GM10248 (cell line): ENCODE results near the gene NDUFB10.

Experiments
- CTCF ChIA-PET: fragments of 300-600 bp; sonication (Branson Sonifier 250); formaldehyde crosslinking; extraction: SDS; loops from one replicate; lab custom pipeline; 2021; ENCODE audit warnings: antibody characterized with exemption; lab: Yijun Ruan, JAX
- POLR2A ChIA-PET: fragments of 350-650 bp; sonication (Branson Sonifier 250); formaldehyde crosslinking; extraction: SDS; loops from one replicate; lab custom pipeline; 2020; ENCODE audit warnings: antibody characterized with exemption; lab: Yijun Ruan, JAX
- DNase-seq: peaks from one replicate; pipeline ENCODE4 v3.0.0; 2012; ENCODE audit errors: extremely low spot score
- TF ChIP-seq, protein P1 (sequence below): IDR thresholded peaks from 2 replicates; pipeline ENCODE4 v1.5.1; 2012; ENCODE audit warnings: mild to moderate bottlenecking, low read depth; ENCODE audit errors: extremely low read depth, missing control alignments, control extremely low read depth

The NDUFB10 gene

DNA sequence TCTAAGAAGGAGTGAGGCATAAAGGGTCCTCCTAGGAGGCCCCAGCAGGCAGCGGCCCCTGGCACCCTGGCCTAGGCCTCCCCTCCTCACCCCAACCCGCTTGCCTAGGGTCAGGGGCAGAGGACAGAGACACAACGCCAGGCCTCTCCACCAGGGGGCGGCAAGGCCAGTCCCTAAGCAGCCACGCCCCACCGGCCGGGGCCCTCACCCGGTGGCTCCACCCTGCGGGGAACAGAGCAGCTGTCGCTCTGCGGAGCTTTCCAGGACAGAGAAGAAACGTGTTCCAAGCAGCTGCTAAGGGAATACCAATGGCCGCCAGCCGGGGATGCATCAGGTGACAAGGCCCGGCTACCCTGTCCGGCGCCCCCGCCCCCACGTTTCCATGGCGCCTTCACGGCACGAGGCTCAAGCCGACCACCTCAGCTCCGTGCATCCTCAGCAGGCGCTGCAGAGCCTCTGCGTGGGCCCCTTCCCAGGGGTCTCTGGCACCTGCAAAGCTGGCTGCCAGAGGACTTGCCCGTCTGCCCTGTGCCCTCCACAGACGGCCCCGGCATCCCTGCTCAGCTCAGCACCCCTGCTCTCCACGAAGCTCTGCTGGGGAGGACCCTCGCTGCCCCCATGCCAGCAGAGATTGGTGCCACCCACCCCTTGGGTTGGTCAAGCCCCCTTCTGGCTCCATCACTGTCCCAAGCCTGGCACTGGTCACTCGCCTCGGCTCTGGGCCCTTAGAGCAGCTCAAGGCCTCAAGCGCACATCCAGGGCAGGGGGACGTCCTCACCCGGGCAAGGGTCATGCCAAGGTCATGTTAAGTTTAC, 44.7 kb downstream of the NDUFB10 start:
- peak; percentile 93 for DNase-seq
- TF ChIP-seq, protein P1, sequence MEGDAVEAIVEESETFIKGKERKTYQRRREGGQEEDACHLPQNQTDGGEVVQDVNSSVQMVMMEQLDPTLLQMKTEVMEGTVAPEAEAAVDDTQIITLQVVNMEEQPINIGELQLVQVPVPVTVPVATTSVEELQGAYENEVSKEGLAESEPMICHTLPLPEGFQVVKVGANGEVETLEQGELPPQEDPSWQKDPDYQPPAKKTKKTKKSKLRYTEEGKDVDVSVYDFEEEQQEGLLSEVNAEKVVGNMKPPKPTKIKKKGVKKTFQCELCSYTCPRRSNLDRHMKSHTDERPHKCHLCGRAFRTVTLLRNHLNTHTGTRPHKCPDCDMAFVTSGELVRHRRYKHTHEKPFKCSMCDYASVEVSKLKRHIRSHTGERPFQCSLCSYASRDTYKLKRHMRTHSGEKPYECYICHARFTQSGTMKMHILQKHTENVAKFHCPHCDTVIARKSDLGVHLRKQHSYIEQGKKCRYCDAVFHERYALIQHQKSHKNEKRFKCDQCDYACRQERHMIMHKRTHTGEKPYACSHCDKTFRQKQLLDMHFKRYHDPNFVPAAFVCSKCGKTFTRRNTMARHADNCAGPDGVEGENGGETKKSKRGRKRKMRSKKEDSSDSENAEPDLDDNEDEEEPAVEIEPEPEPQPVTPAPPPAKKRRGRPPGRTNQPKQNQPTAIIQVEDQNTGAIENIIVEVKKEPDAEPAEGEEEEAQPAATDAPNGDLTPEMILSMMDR, result peak; percentile 90
- ChIA-PET CTCF (interaction anchor here (0.6 to 6.2 kb wide), 29 partner anchors 9 to 483 kb away, joined by 3 to 63 read pairs (median 5); partner anchors contain the start of genes ECI1, GFER, NOXO1 and NTHL1), POLR2A (interaction anchor here (1.1 to 1.8 kb wide), 2 partner anchors 39 to 151 kb away, joined by 5 to 12 read pairs; partner anchors contain the start of genes RPS2 and TRAF7)

DNA sequence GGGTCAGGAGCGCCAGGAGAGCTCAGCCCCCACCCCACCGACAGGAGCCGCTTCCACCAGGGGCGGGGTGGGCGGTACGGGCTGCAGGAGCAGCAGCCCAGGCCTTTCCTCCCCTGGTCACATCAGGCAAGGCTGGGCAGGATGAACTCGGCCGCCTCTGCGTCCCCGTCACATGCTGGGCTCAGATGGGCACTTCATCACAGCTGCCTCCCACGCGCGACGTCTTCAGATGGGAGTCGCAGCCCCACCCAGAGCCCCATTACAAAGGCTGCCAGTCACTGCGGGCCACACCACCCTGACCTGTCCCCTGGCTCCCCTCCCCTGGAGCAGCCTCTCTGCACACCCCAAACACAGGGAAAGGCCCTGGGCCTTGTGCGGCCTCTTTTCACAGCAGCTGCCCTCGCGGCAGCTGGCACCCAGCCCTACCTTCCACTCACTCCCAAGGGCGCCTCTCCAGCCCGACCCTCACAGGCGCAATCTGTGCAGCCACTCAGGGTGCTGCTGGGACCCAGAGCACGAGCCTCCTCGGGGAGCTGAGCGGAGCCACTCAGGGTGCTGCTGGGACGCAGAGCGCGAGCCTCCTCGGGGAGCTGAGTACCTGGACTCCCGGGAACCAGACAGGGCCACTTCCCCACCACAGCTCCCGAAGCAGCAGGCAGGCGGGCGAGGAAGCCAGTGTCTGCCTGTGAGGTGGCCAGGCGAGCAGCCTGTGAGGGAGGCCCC, 45.6 kb downstream of the NDUFB10 start:
- TF ChIP-seq, protein P1, result no peak
- no peak for DNase-seq
- CTCF ChIA-PET, result interaction anchor here (0.9 to 6.2 kb wide), 15 partner anchors 8 to 482 kb away, joined by 3 to 63 read pairs (median 12); partner anchors contain the start of genes GFER, PKD1, RAB26 and SYNGR3
- POLR2A ChIA-PET, result interaction anchor here (1.8 kb wide), 1 partner anchor 150 kb away, joined by 12 read pairs; the partner anchor contains the start of gene TRAF7

DNA sequence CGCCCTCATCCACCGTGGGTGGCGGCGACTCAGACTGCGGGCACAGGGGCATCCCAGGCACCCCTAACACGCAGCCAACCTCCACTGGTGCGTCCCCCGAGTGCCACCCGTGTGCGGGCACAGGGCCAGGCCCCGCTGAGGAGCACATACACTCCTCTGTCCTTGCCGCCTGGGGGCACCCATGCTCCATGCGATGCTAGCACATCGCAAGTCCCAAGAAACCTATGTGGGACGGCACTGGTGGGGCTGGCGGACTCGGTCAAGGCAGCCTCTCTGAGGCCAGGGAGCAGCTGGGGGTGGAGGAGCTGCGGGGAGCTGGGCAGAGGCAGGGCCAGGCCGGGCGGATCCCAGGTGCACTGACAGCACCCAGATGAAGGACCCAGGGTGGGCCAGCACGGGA, 46.3 kb downstream of the NDUFB10 start:
- ChIA-PET POLR2A (interaction anchor here (0.7 kb wide), 1 partner anchor 227 kb away, joined by 3 read pairs; no protein-coding TSS in a partner anchor), CTCF (interaction anchor here (1.3 to 6.2 kb wide), 7 partner anchors 9 to 147 kb away, joined by 3 to 63 read pairs (median 30); partner anchors contain the start of genes GFER, SYNGR3 and TRAF7)
- no peak for DNase-seq
- TF ChIP-seq, protein P1, result no peak

DNA sequence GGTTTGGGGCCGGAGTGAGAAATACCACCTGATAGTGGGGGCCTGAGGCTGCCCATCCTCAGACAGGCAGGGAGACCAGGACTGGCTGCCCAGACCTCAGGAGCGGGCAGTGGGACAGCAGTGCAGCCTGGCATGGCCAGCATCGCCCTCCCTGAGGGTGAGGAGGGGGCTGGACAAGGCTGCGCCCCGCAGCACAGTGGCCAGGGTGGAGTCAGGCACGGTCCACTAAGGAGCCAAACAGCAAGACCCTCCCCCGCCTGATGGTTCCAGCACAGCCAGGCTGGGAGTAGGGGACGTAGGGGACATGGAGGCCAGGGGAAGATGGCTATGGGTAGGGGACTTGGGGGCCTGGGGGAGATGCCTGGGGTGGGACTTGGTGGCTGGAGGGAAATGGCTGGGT, 47.0 kb downstream of the NDUFB10 start:
- ChIA-PET CTCF (interaction anchor here (1.5 to 6.2 kb wide), 4 partner anchors 13 to 147 kb away, joined by 3 to 63 read pairs (median 49); partner anchors contain the start of genes SYNGR3 and TRAF7), POLR2A (interaction anchor here (0.7 kb wide), 1 partner anchor 226 kb away, joined by 3 read pairs; no protein-coding TSS in a partner anchor)
- no peak for DNase-seq
- TF ChIP-seq, protein P1, result no peak

DNA sequence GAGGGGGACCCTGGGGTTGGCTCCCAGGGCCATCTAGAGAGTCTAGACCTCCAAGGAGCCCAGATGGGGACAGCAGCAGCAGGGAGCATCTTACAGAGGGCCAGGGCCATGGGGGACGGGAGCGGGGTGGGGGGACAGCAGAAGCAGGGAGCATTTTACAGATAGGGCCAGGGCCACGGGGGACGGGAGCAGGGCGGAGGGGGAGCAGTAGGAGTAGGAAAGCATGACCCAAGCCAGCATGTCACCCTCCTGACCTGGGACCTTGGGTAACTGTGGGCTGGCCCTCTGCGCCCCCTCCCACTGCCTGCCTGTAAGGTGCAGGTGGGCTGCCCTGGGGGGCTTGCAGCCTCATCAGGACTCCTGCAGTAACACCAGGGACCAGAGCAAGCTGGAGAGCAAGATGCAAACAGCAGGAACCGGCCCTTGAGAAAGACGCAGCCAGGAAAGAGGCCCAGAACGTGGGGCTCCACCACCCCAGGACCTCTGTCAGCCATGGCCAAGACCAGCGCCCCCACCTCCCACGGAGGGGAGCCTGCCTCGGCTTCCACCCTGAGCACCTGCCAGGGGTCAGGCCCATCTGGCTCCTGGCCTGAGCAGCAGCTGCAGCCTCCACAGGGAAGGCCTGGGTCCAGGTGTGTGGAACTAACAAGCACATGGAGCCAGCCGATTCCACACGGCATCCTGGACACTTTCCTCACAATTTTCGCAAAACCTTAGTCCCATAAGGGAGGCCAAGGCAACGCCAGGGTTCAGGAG, 47.9 kb downstream of the NDUFB10 start:
- ChIA-PET CTCF (interaction anchor here (0.8 to 1.9 kb wide), 3 partner anchors 11 to 188 kb away, joined by 3 to 4 read pairs (median 4); no protein-coding TSS in a partner anchor), POLR2A (interaction anchor here (2.8 kb wide), 1 partner anchor 148 kb away, joined by 13 read pairs; the partner anchor contains the start of gene TRAF7)
- no peak for DNase-seq
- TF ChIP-seq, protein P1, result no peak
